ENCODE data around the gene NOTCH1. TPM values are rescaled to one million over a fixed set of nuclear protein-coding genes. Genes with fewer than 3 reads are reported as not detected.

Gene NOTCH1
- total RNA-seq (2021) (76.7 to 95.6 TPM (median 79.2 TPM) in 3 replicates), Bru-seq, nascent RNA (percentile 56 among the genes with signal in this experiment)
- long read RNA-seq, experiment 1, full-length matches to known transcripts: 16 of 119 reads
- long read RNA-seq, experiment 1, partial matches to known transcripts: 64 of 119 reads
- long read RNA-seq, experiment 1, other reads (novel, unspliced or antisense): 39 of 119 reads
- long read RNA-seq, experiment 2, partial matches to known transcripts: 21 of 64 reads
- long read RNA-seq, experiment 2, other reads (novel, unspliced or antisense): 43 of 64 reads
- long read RNA-seq, experiment 3, partial matches to known transcripts: 0 of 1 reads
- long read RNA-seq, experiment 3, other reads (novel, unspliced or antisense): 1 of 1 reads

DNA sequence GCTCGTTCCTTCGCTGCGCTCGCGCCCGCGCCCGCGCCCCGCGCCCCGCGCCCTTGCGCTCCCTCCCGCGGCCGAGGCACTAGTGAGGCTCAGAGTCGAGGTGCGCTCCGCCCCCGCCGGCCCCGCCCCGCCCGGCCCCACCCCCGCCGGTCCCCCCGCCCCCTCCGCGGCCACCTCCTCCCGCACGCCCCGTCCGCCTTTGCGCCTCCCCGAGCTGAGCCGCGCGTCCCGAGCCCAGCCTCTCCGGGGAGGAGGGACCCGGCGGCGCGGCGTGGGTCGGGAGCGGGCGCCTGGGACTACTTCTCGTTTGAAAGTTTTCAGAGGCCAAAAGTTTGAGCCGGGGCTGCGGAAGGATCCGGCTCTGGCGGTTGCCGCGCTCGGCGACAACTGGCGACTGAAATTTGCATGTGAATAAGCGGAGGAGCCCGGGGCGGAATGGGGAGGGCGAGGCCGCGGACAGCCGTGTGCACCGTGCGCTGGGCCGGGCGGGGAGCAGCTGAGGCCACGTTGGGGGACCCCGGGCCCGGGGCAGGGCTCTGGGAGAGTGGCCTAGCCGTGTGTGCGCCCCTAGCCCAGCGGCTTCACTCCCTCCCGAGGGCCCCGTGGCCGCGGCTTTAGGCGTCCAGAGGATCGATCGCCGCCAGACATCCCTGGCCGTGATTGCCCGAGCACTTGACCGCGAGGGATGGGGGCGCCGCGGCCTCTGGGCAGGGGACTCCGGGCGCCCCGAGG is at the start of gene NOTCH1:
Gene NOTCH1 (minus strand): TSS at position 84 of the 732 bp plus-strand sequence. CDS start 262 bp downstream, outside the sequence.
- no peaks in the 10 kb centered on the region for H3K9me3 Mint-ChIP-seq
- H3K4me3 Mint-ChIP-seq: peak within 1 kb of the TSS; percentile 73
- POLR2A ChIA-PET: no interaction called here
- H3K36me3 Mint-ChIP-seq: no peaks in the 10 kb centered on the region
- peaks cover 44% of the 10 kb centered on the region for H3K4me1 Mint-ChIP-seq
- ATAC-seq (peak; percentile 54), DNase-seq (ENCODE audit: low spot score) (peak; percentile 82)
- peak within 1 kb of the TSS; percentile 95 for H3K27ac Mint-ChIP-seq
- CTCF ChIA-PET: interaction anchor here (0.5 to 1.0 kb wide), 3 partner anchors 55 to 88 kb away, joined by 3 to 5 read pairs (median 3); no protein-coding TSS in a partner anchor
- TF ChIP-seq ZNF416 (CRISPR knock-in tag; IDR thresholded peaks at IDR 0.05): no peak
- 0 out of 2 replicates have a peak, but pooled peaks have one; percentile 47 for TF ChIP-seq ETV6 (CRISPR knock-in tag; IDR thresholded peaks at IDR 0.05)
- TF ChIP-seq, protein P1, sequence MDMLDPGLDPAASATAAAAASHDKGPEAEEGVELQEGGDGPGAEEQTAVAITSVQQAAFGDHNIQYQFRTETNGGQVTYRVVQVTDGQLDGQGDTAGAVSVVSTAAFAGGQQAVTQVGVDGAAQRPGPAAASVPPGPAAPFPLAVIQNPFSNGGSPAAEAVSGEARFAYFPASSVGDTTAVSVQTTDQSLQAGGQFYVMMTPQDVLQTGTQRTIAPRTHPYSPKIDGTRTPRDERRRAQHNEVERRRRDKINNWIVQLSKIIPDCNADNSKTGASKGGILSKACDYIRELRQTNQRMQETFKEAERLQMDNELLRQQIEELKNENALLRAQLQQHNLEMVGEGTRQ (CRISPR knock-in tag; IDR thresholded peaks at IDR 0.05): no peak; the same call in 1 of the 2 replicates
- 0 out of 2 replicates have a peak, but pooled peaks have one; percentile 41 for TF ChIP-seq ESRRA (CRISPR knock-in tag; IDR thresholded peaks at IDR 0.05; ENCODE audit: borderline replicate concordance)
- TF ChIP-seq SP1 (CRISPR knock-in tag; conservative IDR thresholded peaks at IDR 0.05): peak; percentile 68
- TF ChIP-seq JUN (CRISPR knock-in tag; IDR thresholded peaks at IDR 0.05): no peak
- TF ChIP-seq, protein P2, sequence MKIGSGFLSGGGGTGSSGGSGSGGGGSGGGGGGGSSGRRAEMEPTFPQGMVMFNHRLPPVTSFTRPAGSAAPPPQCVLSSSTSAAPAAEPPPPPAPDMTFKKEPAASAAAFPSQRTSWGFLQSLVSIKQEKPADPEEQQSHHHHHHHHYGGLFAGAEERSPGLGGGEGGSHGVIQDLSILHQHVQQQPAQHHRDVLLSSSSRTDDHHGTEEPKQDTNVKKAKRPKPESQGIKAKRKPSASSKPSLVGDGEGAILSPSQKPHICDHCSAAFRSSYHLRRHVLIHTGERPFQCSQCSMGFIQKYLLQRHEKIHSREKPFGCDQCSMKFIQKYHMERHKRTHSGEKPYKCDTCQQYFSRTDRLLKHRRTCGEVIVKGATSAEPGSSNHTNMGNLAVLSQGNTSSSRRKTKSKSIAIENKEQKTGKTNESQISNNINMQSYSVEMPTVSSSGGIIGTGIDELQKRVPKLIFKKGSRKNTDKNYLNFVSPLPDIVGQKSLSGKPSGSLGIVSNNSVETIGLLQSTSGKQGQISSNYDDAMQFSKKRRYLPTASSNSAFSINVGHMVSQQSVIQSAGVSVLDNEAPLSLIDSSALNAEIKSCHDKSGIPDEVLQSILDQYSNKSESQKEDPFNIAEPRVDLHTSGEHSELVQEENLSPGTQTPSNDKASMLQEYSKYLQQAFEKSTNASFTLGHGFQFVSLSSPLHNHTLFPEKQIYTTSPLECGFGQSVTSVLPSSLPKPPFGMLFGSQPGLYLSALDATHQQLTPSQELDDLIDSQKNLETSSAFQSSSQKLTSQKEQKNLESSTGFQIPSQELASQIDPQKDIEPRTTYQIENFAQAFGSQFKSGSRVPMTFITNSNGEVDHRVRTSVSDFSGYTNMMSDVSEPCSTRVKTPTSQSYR (CRISPR knock-in tag; IDR thresholded peaks at IDR 0.05): 0 out of 2 replicates have a peak, but pooled peaks have one; percentile 6
- 0 out of 2 replicates have a peak, but pooled peaks have one; percentile 35 for TF ChIP-seq TP53 (CRISPR knock-in tag; IDR thresholded peaks at IDR 0.05)
- no peaks in the 10 kb centered on the region for H3K27me3 Mint-ChIP-seq (ENCODE audit: low read depth)

DNA sequence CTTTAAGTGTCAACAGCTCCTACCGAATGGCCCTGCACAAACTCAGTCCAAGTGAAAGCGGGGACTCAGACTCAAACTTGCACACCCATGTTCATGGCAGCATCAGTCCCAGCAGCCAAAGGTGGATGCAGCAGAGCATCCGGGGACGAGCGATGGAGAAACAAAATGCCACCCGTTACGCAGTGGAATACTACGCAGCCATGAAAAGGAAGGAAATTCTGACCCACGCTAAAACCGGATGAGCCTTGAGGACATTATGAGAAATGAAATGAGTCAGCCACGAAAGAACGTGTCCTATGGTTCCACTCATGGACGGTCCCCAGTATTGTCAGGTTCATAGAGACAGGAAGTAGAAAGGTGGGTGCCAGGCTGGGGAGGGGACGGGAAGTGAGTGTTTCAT is 48.6 kb upstream of the NOTCH1 start:
- ChIA-PET CTCF (no interaction called here), POLR2A (no interaction called here)
- no peak overlapping the region for H3K4me3 Mint-ChIP-seq
- peaks cover 3% of the 10 kb centered on the region; the same call in 1 of the 2 replicates for H3K27me3 Mint-ChIP-seq (ENCODE audit: low read depth)
- TF ChIP-seq, protein P3, sequence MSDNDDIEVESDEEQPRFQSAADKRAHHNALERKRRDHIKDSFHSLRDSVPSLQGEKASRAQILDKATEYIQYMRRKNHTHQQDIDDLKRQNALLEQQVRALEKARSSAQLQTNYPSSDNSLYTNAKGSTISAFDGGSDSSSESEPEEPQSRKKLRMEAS (CRISPR knock-in tag; IDR thresholded peaks at IDR 0.05): no peak
- no peak for TF ChIP-seq ZBTB21 (CRISPR knock-in tag; IDR thresholded peaks at IDR 0.05; ENCODE audit: borderline replicate concordance)
- TF ChIP-seq, protein P4, sequence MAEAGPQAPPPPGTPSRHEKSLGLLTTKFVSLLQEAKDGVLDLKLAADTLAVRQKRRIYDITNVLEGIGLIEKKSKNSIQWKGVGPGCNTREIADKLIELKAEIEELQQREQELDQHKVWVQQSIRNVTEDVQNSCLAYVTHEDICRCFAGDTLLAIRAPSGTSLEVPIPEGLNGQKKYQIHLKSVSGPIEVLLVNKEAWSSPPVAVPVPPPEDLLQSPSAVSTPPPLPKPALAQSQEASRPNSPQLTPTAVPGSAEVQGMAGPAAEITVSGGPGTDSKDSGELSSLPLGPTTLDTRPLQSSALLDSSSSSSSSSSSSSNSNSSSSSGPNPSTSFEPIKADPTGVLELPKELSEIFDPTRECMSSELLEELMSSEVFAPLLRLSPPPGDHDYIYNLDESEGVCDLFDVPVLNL (CRISPR knock-in tag; IDR thresholded peaks at IDR 0.05; ENCODE audit: borderline replicate concordance, low read depth): no peak
- TF ChIP-seq RORB (CRISPR knock-in tag; IDR thresholded peaks at IDR 0.05): no peak
- no peak for TF ChIP-seq HMGA2 (CRISPR knock-in tag; IDR thresholded peaks at IDR 0.05)
- TF ChIP-seq OVOL2 (CRISPR knock-in tag; IDR thresholded peaks at IDR 0.05; ENCODE audit: borderline replicate concordance): no peak
- TF ChIP-seq ESRRA (CRISPR knock-in tag; IDR thresholded peaks at IDR 0.05; ENCODE audit: borderline replicate concordance): no peak
- TF ChIP-seq, protein P5, sequence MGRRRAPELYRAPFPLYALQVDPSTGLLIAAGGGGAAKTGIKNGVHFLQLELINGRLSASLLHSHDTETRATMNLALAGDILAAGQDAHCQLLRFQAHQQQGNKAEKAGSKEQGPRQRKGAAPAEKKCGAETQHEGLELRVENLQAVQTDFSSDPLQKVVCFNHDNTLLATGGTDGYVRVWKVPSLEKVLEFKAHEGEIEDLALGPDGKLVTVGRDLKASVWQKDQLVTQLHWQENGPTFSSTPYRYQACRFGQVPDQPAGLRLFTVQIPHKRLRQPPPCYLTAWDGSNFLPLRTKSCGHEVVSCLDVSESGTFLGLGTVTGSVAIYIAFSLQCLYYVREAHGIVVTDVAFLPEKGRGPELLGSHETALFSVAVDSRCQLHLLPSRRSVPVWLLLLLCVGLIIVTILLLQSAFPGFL (CRISPR knock-in tag; IDR thresholded peaks at IDR 0.05; ENCODE audit: borderline replicate concordance): no peak
- ATAC-seq: no peak
- H3K9me3 Mint-ChIP-seq: peaks cover 6% of the 10 kb centered on the region
- no peak overlapping the region for H3K27ac Mint-ChIP-seq
- H3K4me1 Mint-ChIP-seq: peaks cover 7% of the 10 kb centered on the region; the same call in 1 of the 2 replicates
- H3K36me3 Mint-ChIP-seq: no peaks in the 10 kb centered on the region
- DNase-seq (ENCODE audit: low spot score): no peak

Measured in WTC11 (cell line).